Measurements from ENCODE around the gene ANAPC2.

Gene ANAPC2

DNA sequence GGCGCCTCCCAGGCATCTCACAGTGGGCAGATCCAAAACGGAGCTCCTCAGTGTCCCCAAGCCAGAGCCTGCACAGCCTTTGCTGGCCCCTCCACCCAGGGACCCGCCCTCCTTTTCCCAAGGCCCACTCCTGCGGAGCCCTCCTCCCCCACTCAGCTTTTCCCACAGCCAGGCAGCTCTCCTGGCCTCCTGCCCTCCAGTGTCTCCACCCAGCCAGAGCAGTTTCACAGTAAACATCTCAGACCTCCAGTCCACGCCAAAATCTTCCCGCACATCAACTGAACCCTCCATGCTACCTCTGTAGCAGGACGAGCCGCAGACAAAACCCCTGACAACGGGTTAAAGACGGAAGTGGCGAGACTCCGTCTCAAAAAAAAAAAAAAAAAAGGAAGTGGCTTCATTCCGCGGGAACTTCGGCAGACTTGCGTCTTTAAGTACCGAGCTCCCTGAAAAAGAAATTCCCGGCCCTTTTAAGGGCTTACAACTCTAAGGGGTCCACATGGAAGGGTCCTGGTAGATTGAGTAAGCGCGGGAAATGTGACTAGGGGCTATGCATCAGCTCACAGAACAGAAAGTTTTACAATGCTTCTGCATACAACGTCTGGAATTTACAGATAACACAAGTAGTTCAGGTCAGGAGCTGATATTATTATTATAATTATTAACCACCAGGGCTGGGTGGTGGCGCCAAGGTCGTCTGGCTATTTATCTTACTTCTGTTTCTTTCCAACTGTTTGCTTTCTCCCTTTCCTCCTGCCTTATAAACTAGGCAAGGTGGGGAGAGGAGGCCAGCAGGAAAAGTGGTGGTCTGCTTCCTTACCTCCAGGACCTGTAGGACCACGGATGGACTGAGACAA, 60.8 kb downstream of the ANAPC2 start:
- no peak for DNase-seq (ENCODE audit: low read depth)

DNA sequence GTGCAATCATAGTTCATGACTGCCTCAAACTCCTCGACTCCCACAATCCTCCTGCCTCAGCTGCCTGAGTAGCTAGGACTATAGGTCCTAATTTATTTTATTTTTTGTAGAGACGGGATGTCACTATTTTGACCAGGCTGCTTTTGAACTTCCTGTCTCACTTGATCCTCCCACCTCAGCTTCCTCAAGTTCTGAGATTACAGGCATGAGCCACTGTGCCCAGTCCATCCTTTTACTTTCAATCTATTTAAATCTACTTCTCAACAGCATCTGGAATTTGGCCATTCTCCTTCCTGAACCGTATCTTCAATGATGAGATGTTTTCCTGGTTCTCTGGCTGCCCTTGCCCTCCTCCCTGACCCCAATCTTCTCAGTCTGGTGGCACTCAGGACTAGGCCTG, 61.6 kb downstream of the ANAPC2 start:
- no peak for DNase-seq (ENCODE audit: low read depth)

Data from stimulated activated CD8-positive, alpha-beta memory T cell treated with anti-CD3 and anti-CD28 coated beads, Interleukin-12 subunit alpha, Interleukin-12 subunit beta, amount 100 ng/mL, for 4 hours (primary cell).